GM18508 (cell line): ENCODE data around the gene UTP18.
"Not testable (repeated sequence)": the region's sequence is repeated elsewhere in the genome, so short reads cannot be mapped to it uniquely, and the experiment has no call there.

ENCODE experiments used
- ATAC-seq: cut with Tn5 transposase; IDR thresholded peaks from one replicate; pipeline ENCODE4 v1.9.1; 2021; ENCODE audit warnings: moderate number of reproducible peaks; ENCODE audit not compliant: insufficient read depth, unreplicated experiment

The UTP18 gene

GRCh38 chr17:51325471-51325870, 65.1 kb downstream of the UTP18 start:
- no peak for ATAC-seq

- not testable (repeated sequence) for ATAC-seq
These were observed 70.6 kb downstream of the UTP18 start for GRCh38 chr17:51330861-51331503.

GRCh38 chr17:51335006-51335590, 74.8 kb downstream of the UTP18 start:
- ATAC-seq = no peak

GRCh38 chr17:51335883-51336822, 75.8 kb downstream of the UTP18 start:
- no peak for ATAC-seq

GRCh38 chr17:51341457-51341856, 81.1 kb downstream of the UTP18 start:
- ATAC-seq = no peak

GRCh38 chr17:51342257-51342656, 81.9 kb downstream of the UTP18 start:
- ATAC-seq = no peak

- ATAC-seq = no peak
These were observed 84.2 kb downstream of the UTP18 start for GRCh38 chr17:51344532-51344931.

- ATAC-seq = no peak
These were observed 86.1 kb downstream of the UTP18 start for GRCh38 chr17:51346218-51346982.
